ENCODE results near the gene MCCC2.

MCCC2 gene

DNA sequence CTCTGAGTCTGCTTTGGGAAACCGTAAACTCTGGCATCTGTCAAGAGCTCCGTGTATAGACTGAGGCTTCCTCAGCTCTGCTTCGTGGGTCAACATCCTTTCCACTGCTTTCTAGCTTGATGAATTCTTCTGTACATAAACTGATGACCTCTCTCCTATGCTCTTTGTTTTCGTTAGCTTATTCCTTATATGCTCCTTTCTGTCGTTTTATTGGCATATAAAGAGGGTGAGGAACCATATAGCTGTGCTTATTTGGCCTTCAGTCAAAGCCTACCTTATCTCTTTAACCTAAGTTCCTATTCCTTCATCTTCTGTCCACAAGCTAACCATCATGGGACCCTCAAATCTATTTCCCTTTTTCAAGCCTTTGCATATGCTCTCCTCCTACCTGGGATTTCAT, 92.6 kb downstream of the MCCC2 start:
- no peaks in the 10 kb centered on the region for H4K20me1 ChIP-seq (ENCODE audit: insufficient read depth)
- no peak overlapping the region for H3K4me2 ChIP-seq
- H2AFZ ChIP-seq (ENCODE audit: low read depth): no peak overlapping the region
- H3K4me3 ChIP-seq (IDR thresholded peaks at IDR 0.05; ENCODE audit: insufficient read depth, low read depth, low read length): no peak overlapping the region
- H3K9ac ChIP-seq: no peak overlapping the region
- H3K4me1 ChIP-seq (ENCODE audit: low read depth, poor library complexity, severe bottlenecking): no peaks in the 10 kb centered on the region
- no peaks in the 10 kb centered on the region for H3K36me3 ChIP-seq (ENCODE audit: insufficient read depth)
- no peaks in the 10 kb centered on the region for H3K79me2 ChIP-seq (ENCODE audit: insufficient read depth, low read depth)
- no peaks in the 10 kb centered on the region for H3K27me3 ChIP-seq (ENCODE audit: insufficient read depth, low read depth)
- TF ChIP-seq, protein P1, sequence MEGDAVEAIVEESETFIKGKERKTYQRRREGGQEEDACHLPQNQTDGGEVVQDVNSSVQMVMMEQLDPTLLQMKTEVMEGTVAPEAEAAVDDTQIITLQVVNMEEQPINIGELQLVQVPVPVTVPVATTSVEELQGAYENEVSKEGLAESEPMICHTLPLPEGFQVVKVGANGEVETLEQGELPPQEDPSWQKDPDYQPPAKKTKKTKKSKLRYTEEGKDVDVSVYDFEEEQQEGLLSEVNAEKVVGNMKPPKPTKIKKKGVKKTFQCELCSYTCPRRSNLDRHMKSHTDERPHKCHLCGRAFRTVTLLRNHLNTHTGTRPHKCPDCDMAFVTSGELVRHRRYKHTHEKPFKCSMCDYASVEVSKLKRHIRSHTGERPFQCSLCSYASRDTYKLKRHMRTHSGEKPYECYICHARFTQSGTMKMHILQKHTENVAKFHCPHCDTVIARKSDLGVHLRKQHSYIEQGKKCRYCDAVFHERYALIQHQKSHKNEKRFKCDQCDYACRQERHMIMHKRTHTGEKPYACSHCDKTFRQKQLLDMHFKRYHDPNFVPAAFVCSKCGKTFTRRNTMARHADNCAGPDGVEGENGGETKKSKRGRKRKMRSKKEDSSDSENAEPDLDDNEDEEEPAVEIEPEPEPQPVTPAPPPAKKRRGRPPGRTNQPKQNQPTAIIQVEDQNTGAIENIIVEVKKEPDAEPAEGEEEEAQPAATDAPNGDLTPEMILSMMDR (conservative IDR thresholded peaks at IDR 0.05; ENCODE audit: low read depth, low read length): no peak
- no peak overlapping the region for H3K27ac ChIP-seq

DNA sequence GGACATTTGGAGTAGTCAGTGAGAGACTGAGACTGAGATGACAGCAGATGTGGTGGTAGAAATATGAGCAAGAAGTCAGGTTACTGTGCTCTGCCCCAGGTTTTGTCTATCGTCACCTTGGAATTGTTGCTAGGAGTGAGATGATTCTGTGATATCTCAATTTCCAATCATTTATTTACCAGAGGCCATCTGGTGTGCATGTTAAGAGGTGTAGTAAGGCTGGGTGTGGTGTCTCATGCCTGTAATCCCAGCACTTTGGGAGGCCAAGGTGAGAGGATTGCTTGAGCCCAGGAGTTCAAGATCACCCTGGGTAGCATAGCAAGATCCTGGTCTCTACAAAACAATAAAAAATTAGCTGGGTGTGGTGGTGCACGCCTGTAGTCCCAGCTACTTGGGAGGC, 93.4 kb downstream of the MCCC2 start:
- Histone ChIP-seq H3K79me2 (ENCODE audit: insufficient read depth, low read depth) (no peaks in the 10 kb centered on the region), H3K4me1 (ENCODE audit: low read depth, poor library complexity, severe bottlenecking) (no peaks in the 10 kb centered on the region), H3K4me3 (IDR thresholded peaks at IDR 0.05; ENCODE audit: insufficient read depth, low read depth, low read length) (no peak overlapping the region), H3K27me3 (ENCODE audit: insufficient read depth, low read depth) (no peaks in the 10 kb centered on the region), H4K20me1 (ENCODE audit: insufficient read depth) (no peaks in the 10 kb centered on the region), H3K9ac (no peak overlapping the region), H3K36me3 (ENCODE audit: insufficient read depth) (no peaks in the 10 kb centered on the region), H3K27ac (no peak overlapping the region), H3K4me2 (no peak overlapping the region), H2AFZ (ENCODE audit: low read depth) (no peak overlapping the region)
- TF ChIP-seq, protein P1 (conservative IDR thresholded peaks at IDR 0.05; ENCODE audit: low read depth, low read length): no peak

DNA sequence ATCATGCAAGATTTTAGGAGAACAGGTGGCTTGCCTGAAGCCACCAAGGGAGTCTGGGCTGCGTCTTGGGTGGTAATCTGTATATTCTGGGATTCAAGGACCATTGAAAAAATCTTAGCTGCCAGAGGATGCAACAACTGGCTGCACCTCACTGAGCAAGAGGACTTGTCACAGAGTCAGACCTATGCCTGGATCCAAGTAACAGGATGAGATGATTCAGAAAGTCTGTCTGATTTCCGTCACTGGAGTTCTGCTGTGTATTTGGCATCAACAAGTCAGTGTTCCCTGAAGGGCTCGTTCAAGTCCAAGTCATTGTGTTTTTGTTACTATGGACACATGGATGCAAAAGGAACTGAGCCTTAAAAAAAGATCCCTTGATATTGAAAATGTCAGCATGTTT, 94.2 kb downstream of the MCCC2 start:
- Histone ChIP-seq H3K27ac (no peak overlapping the region), H3K4me1 (ENCODE audit: low read depth, poor library complexity, severe bottlenecking) (no peaks in the 10 kb centered on the region), H3K4me2 (no peak overlapping the region), H3K79me2 (ENCODE audit: insufficient read depth, low read depth) (no peaks in the 10 kb centered on the region), H3K36me3 (ENCODE audit: insufficient read depth) (no peaks in the 10 kb centered on the region), H3K9ac (no peak overlapping the region), H3K27me3 (ENCODE audit: insufficient read depth, low read depth) (no peaks in the 10 kb centered on the region), H3K4me3 (IDR thresholded peaks at IDR 0.05; ENCODE audit: insufficient read depth, low read depth, low read length) (no peak overlapping the region), H2AFZ (ENCODE audit: low read depth) (no peak overlapping the region), H4K20me1 (ENCODE audit: insufficient read depth) (no peaks in the 10 kb centered on the region)
- TF ChIP-seq, protein P1 (conservative IDR thresholded peaks at IDR 0.05; ENCODE audit: low read depth, low read length): no peak

DNA sequence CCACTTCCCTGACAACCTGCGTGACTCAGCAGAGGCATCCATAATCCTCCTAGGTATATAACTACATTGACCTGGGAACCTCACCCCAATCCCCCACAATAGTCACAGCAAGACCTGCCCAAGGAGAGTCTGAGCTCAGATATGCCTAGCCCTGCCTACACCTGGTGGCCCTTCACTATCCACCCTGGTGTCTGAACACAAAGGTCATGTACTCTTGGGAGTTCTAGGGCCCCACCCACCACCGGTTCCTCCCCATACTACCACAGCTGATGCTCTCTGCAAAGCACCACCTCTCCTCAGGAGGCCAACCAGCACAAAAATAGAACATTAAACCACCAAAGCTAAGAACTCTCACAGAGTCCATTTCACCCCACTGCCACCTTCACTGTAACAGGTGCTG, 97.2 kb downstream of the MCCC2 start:
- Histone ChIP-seq H3K27ac (no peak overlapping the region), H3K9ac (no peak overlapping the region), H3K36me3 (ENCODE audit: insufficient read depth) (no peaks in the 10 kb centered on the region), H2AFZ (ENCODE audit: low read depth) (no peak overlapping the region), H3K27me3 (ENCODE audit: insufficient read depth, low read depth) (no peaks in the 10 kb centered on the region), H3K79me2 (ENCODE audit: insufficient read depth, low read depth) (no peaks in the 10 kb centered on the region), H3K4me2 (no peak overlapping the region), H4K20me1 (ENCODE audit: insufficient read depth) (no peaks in the 10 kb centered on the region), H3K4me1 (ENCODE audit: low read depth, poor library complexity, severe bottlenecking) (no peaks in the 10 kb centered on the region), H3K4me3 (IDR thresholded peaks at IDR 0.05; ENCODE audit: insufficient read depth, low read depth, low read length) (no peak overlapping the region)
- TF ChIP-seq, protein P1 (conservative IDR thresholded peaks at IDR 0.05; ENCODE audit: low read depth, low read length): no peak
